Thymus (tissue), 11 donors: ENCODE results near the gene PPM1H. TPM values are rescaled to one million over a fixed set of nuclear protein-coding genes. Genes with fewer than 3 reads are reported as not detected.
A peak's percentile ranks its signal among the peaks of the same experiment; 100 is the strongest.

Experiments
- DNase-seq, 9 donors: peaks; one replicate each; pipeline ENCODE4 v3.0.0-alpha.2; 2013; ENCODE audit warnings: low spot score in 9 of 9, low read depth in 6 of 9, missing footprints in 1 of 9
- H3K27ac ChIP-seq, 2 donors: one replicate each; pipeline ENCODE4 v1.5.1; 2013; ENCODE audit warnings: control low read depth in 1 of 2, low read depth in 1 of 2, low read length in 1 of 2, mild to moderate bottlenecking in 1 of 2, moderate library complexity in 1 of 2
- H3K27me3 ChIP-seq, 2 donors: one replicate each; pipeline ENCODE4 v1.5.1; 2013; ENCODE audit warnings: low read length in 1 of 2; ENCODE audit not compliant: control insufficient read depth in 2 of 2, insufficient read depth in 1 of 2
- H3K36me3 ChIP-seq, 2 donors: one replicate each; pipeline ENCODE4 v1.5.1; 2013; ENCODE audit warnings: low read length in 1 of 2, mild to moderate bottlenecking in 1 of 2, moderate library complexity in 1 of 2; ENCODE audit not compliant: control insufficient read depth in 2 of 2, insufficient read depth in 2 of 2
- H3K4me1 ChIP-seq, 2 donors: one replicate each; pipeline ENCODE4 v1.5.1; 2013; ENCODE audit warnings: low read length in 2 of 2; ENCODE audit not compliant: control insufficient read depth in 2 of 2, insufficient read depth in 2 of 2
- H3K4me3 ChIP-seq, 2 donors: one replicate each; pipeline ENCODE4 v1.5.1; 2013; ENCODE audit warnings: low read length in 2 of 2, control low read depth in 1 of 2, mild to moderate bottlenecking in 1 of 2
- H3K9me3 ChIP-seq, 2 donors: one replicate each; pipeline ENCODE4 v1.5.1; 2013; ENCODE audit warnings: low read length in 1 of 2, mild to moderate bottlenecking in 1 of 2; ENCODE audit not compliant: control insufficient read depth in 2 of 2, insufficient read depth in 1 of 2
- WGBS: extraction: QIAGEN DNeasy Blood & Tissue Kit; methylation state at CpG from one replicate; pipeline ENCODE4 v1.1.7; 2013; 5-methylcytosine and 5-hydroxymethylcytosine counted together
- polyA plus RNA-seq: library from polyadenylated mRNA; stranded (reverse); fragments of 200-250 nt; gene quantifications from one replicate; pipeline ENCODE4 v1.2.3, GENCODE V29; 2013
- total RNA-seq: library from RNA; stranded (reverse); fragments of 120-200 nt; gene quantifications from one replicate; pipeline ENCODE4 v1.2.4, GENCODE V29; 2013
- donor health status: healthy.

Gene PPM1H
- total and polyA plus RNA-seq, 2 donors: 3.6 to 7.8 TPM

GRCh38 chr12:62606654-62607053 is 328.3 kb downstream of the PPM1H start:
- WGBS: 98% methylated on average over 1 of the region's 1 CpG
- H3K9me3 ChIP-seq: no peaks in the 10 kb centered on the region
- H3K27ac ChIP-seq: no peak overlapping the region
- no peak for DNase-seq
- H3K27me3 ChIP-seq: no peaks in the 10 kb centered on the region
- H3K36me3 ChIP-seq: peaks cover 0 to 2% of the 10 kb centered on the region in 2 donors
- peaks cover 7 to 9% of the 10 kb centered on the region in 2 donors for H3K4me1 ChIP-seq
- no peak overlapping the region for H3K4me3 ChIP-seq

- no peaks in the 10 kb centered on the region for H3K9me3 ChIP-seq
- H3K36me3 ChIP-seq: peaks cover 0 to 2% of the 10 kb centered on the region in 2 donors
- no peak overlapping the region for H3K4me3 ChIP-seq
- over 99% methylated on average over 2 of the region's 2 CpGs for WGBS
- no peaks in the 10 kb centered on the region for H3K27me3 ChIP-seq
- no peak for DNase-seq
- H3K27ac ChIP-seq: no peak overlapping the region
- peaks cover 7 to 10% of the 10 kb centered on the region in 2 donors for H3K4me1 ChIP-seq
Observed at GRCh38 chr12:62605981-62606380, 329.0 kb downstream of the PPM1H start.

GRCh38 chr12:62604871-62605270 is 330.1 kb downstream of the PPM1H start:
- peak overlapping the region in 1 of 2 donors; percentile 42 for H3K27ac ChIP-seq
- 32% methylated on average over 4 of the region's 4 CpGs for WGBS
- H3K9me3 ChIP-seq: no peaks in the 10 kb centered on the region
- H3K36me3 ChIP-seq: peaks cover 0 to 2% of the 10 kb centered on the region in 2 donors
- DNase-seq: peak in 5 of 9 donors; percentile 13 to 50 (median 26)
- H3K4me3 ChIP-seq: peak overlapping the region; percentile 89 to 97
- H3K4me1 ChIP-seq: peaks cover 7 to 10% of the 10 kb centered on the region in 2 donors
- H3K27me3 ChIP-seq: no peaks in the 10 kb centered on the region

GRCh38 chr12:62604373-62604772 is 330.6 kb downstream of the PPM1H start:
- DNase-seq: peak in 1 of 9 donors; percentile 35
- WGBS: 88% methylated on average over 1 of the region's 1 CpG
- Histone ChIP-seq H3K36me3 (peaks cover 0 to 2% of the 10 kb centered on the region in 2 donors), H3K4me3 (peak overlapping the region; percentile 89 to 97), H3K27me3 (no peaks in the 10 kb centered on the region), H3K9me3 (no peaks in the 10 kb centered on the region), H3K4me1 (peaks cover 7 to 10% of the 10 kb centered on the region in 2 donors), H3K27ac (no peak overlapping the region)

GRCh38 chr12:62603811-62604098 is 331.2 kb downstream of the PPM1H start:
- WGBS: under 1% methylated on average over 14 of the region's 14 CpGs
- Histone ChIP-seq H3K4me3 (peak overlapping the region; percentile 89 to 97), H3K27ac (peak overlapping the region; percentile 99 to 100), H3K36me3 (peaks cover 0 to 2% of the 10 kb centered on the region in 2 donors), H3K9me3 (no peaks in the 10 kb centered on the region), H3K27me3 (no peaks in the 10 kb centered on the region), H3K4me1 (peaks cover 7 to 10% of the 10 kb centered on the region in 2 donors)
- DNase-seq: no peak

GRCh38 chr12:62603061-62603810 is 331.7 kb downstream of the PPM1H start:
- H3K27ac ChIP-seq: peak overlapping the region; percentile 99 to 100
- H3K4me1 ChIP-seq: peaks cover 7 to 10% of the 10 kb centered on the region in 2 donors
- under 1% methylated on average over 94 of the region's 94 CpGs for WGBS
- peak overlapping the region; percentile 89 to 97 for H3K4me3 ChIP-seq
- H3K36me3 ChIP-seq: peaks cover 0 to 2% of the 10 kb centered on the region in 2 donors
- no peaks in the 10 kb centered on the region for H3K9me3 ChIP-seq
- H3K27me3 ChIP-seq: no peaks in the 10 kb centered on the region
- peak; percentile 51 to 91 (median 75) for DNase-seq

GRCh38 chr12:62602255-62603060 is 332.5 kb downstream of the PPM1H start:
- under 1% methylated on average over 66 of the region's 66 CpGs for WGBS
- Histone ChIP-seq H3K27ac (peak overlapping the region; percentile 99 to 100), H3K36me3 (no peaks in the 10 kb centered on the region), H3K4me3 (peak overlapping the region; percentile 89 to 97), H3K4me1 (peaks cover 7 to 10% of the 10 kb centered on the region in 2 donors), H3K9me3 (no peaks in the 10 kb centered on the region), H3K27me3 (no peaks in the 10 kb centered on the region)
- DNase-seq: peak; percentile 72 to 95 (median 87)

- Histone ChIP-seq H3K27me3 (no peaks in the 10 kb centered on the region), H3K4me3 (peak overlapping the region; percentile 89 to 97), H3K4me1 (peaks cover 7 to 10% of the 10 kb centered on the region in 2 donors), H3K36me3 (no peaks in the 10 kb centered on the region), H3K27ac (peak overlapping the region in 1 of 2 donors; percentile 99), H3K9me3 (no peaks in the 10 kb centered on the region)
- WGBS: 86% methylated on average over 2 of the region's 2 CpGs
- no peak for DNase-seq
Observed at GRCh38 chr12:62601765-62602164, 333.2 kb downstream of the PPM1H start.

GRCh38 chr12:62599854-62600437 is 335.0 kb downstream of the PPM1H start:
- Histone ChIP-seq H3K4me1 (peaks cover 6 to 9% of the 10 kb centered on the region in 2 donors), H3K9me3 (no peaks in the 10 kb centered on the region), H3K36me3 (no peaks in the 10 kb centered on the region), H3K27me3 (no peaks in the 10 kb centered on the region), H3K4me3 (no peak overlapping the region), H3K27ac (no peak overlapping the region)
- 92% methylated on average over 5 of the region's 5 CpGs for WGBS
- no peak for DNase-seq
